T-cell (primary cell): Measurements from ENCODE around the gene JARID2. TPM values are rescaled to one million over a fixed set of nuclear protein-coding genes. Genes with fewer than 3 reads are reported as not detected.

Source experiments
- ATAC-seq, 4 experiments: fragments of 200-7000 bp in 3 of 4; fragments of 150-1000 bp in 1 of 4; cut with Tn5 transposase; replicated peaks in 1 of 4; 1 replicate in 3 of 4; 2 replicates in 1 of 4; pipeline ENCODE4 v1.10.0; 2021; ENCODE audit warnings: moderate library complexity in 3 of 4, mild to moderate bottlenecking in 2 of 4, moderate number of reproducible peaks in 1 of 4
- CTCF ChIA-PET, 2 donors: fragments of 300-600 bp; sonication (Branson Sonifier 250); formaldehyde crosslinking; loops; one replicate each; lab custom pipeline; 2022; ENCODE audit warnings: antibody characterized with exemption in 2 of 2; lab: Charles Lee
- POLR2A ChIA-PET, 2 donors: fragments of 300-600 bp; sonication (Branson Sonifier 250); formaldehyde crosslinking; loops; one replicate each; lab custom pipeline; 2022; ENCODE audit warnings: antibody characterized with exemption in 2 of 2; lab: Charles Lee
- DNase-seq, 35 experiments: peaks; one replicate each; pipeline versions ENCODE4 v3.0.0 to v3.0.0-alpha.2; 2013 to 2023
- H3K27ac ChIP-seq: one replicate; pipeline ENCODE4 v1.5.1; 2013; ENCODE audit warnings: low read length
- H3K27me3 ChIP-seq, 2 experiments: replicated peaks in 1 of 2; 1 replicate in 1 of 2; 2 replicates in 1 of 2; pipeline versions ENCODE4 v1.6.1 to v1.7.0; 2013; ENCODE audit warnings: low read length in 1 of 2, mixed read lengths in 1 of 2; ENCODE audit not compliant: control insufficient read depth in 2 of 2, insufficient read depth in 2 of 2; ENCODE audit errors: extremely low read depth in 1 of 2
- H3K36me3 ChIP-seq, 2 donors: 1 replicate in 1 of 2; 2 replicates in 1 of 2; pipeline versions ENCODE4 v1.6.1 to v1.7.0; 2013; ENCODE audit warnings: low read length in 1 of 2; ENCODE audit not compliant: control insufficient read depth in 2 of 2, insufficient read depth in 1 of 2; ENCODE audit errors: extremely low read depth in 1 of 2
- H3K4me1 ChIP-seq, 2 experiments: 1 replicate in 1 of 2; 2 replicates in 1 of 2; pipeline versions ENCODE4 v1.6.1 to v1.7.0; 2013; ENCODE audit warnings: low read length in 2 of 2, mixed read lengths in 1 of 2; ENCODE audit not compliant: insufficient read depth in 2 of 2, control insufficient read depth in 1 of 2; ENCODE audit errors: extremely low read depth in 1 of 2
- H3K4me3 ChIP-seq, 2 donors: 1 replicate in 1 of 2; 2 replicates in 1 of 2; pipeline versions ENCODE4 v1.5.1 to v1.7.0; 2013; ENCODE audit warnings: mild to moderate bottlenecking in 2 of 2, low read length in 1 of 2, moderate library complexity in 1 of 2; ENCODE audit not compliant: control insufficient read depth in 1 of 2; ENCODE audit errors: extremely low read depth in 1 of 2
- H3K9me3 ChIP-seq: 2 replicates; pipeline ENCODE4 v1.7.0; 2013
- H3K27ac Mint-ChIP-seq, 2 donors: one replicate each; pipeline ENCODE4 v1.8.0; 2020 to 2021; ENCODE audit warnings: mild to moderate bottlenecking in 2 of 2, mixed read lengths in 2 of 2
- H3K27me3 Mint-ChIP-seq, 2 donors: one replicate each; pipeline ENCODE4 v1.8.0; 2021 to 2022; ENCODE audit warnings: mixed read lengths in 2 of 2
- H3K36me3 Mint-ChIP-seq: one replicate; pipeline ENCODE4 v1.8.0; 2021; ENCODE audit warnings: mixed read lengths
- H3K4me1 Mint-ChIP-seq, 3 donors: one replicate each; pipeline ENCODE4 v1.8.0; 2020 to 2022; ENCODE audit warnings: mixed read lengths in 3 of 3, mild to moderate bottlenecking in 1 of 3
- H3K4me3 Mint-ChIP-seq, 3 donors: one replicate each; pipeline ENCODE4 v1.8.0; 2020 to 2022; ENCODE audit warnings: mild to moderate bottlenecking in 3 of 3, mixed read lengths in 3 of 3, moderate library complexity in 3 of 3
- H3K9me3 Mint-ChIP-seq, 3 donors: one replicate each; pipeline ENCODE4 v1.8.0; 2020 to 2022; ENCODE audit warnings: mixed read lengths in 3 of 3
- WGBS: methylation state at CpG from one replicate; pipeline ENCODE4 v1.1.5; 2013; ENCODE audit warnings: missing lambda C conversion rate; ENCODE audit not compliant: insufficient coverage; 5-methylcytosine and 5-hydroxymethylcytosine counted together
- total RNA-seq, 35 experiments: library from RNA in 6 of 35; stranded (reverse) in 6 of 35; fragments of 120-200 nt in 1 of 35; gene quantifications; one replicate each; pipeline versions ENCODE4 v1.2.1 to v1.2.4 and lab custom pipeline; 2013 to 2026

The JARID2 gene
- total RNA-seq, 5 donors from 2014 or later (not counting 1 experiment from before 2014, with no cell fraction given): 19.8 to 27.9 (median 21.6) TPM

- H3K4me1 ChIP-seq: no peaks in the 10 kb centered on the region
- H3K4me1 Mint-ChIP-seq: peaks cover 15 to 29% (median 20%) of the 10 kb centered on the region in 3 donors
- H3K36me3 ChIP-seq: no peaks in the 10 kb centered on the region
- H3K27ac Mint-ChIP-seq: no peak overlapping the region
- no peaks in the 10 kb centered on the region for H3K9me3 Mint-ChIP-seq
- ChIA-PET POLR2A (no interaction called here), CTCF (no interaction called here)
- H3K4me3 Mint-ChIP-seq: no peak overlapping the region
- H3K4me3 ChIP-seq: no peak overlapping the region
- ATAC-seq (no peak), DNase-seq (no peak)
- H3K27me3 ChIP-seq: no peaks in the 10 kb centered on the region
- no peaks in the 10 kb centered on the region for H3K9me3 ChIP-seq
- no peak overlapping the region for H3K27ac ChIP-seq
- peaks cover 10% of the 10 kb centered on the region for H3K36me3 Mint-ChIP-seq
- H3K27me3 Mint-ChIP-seq: no peaks in the 10 kb centered on the region
Observed at GRCh38 chr6:15557174-15557573, 311.3 kb downstream of the JARID2 start.

GRCh38 chr6:15560713-15561112, 314.8 kb downstream of the JARID2 start:
- H3K9me3 ChIP-seq: no peaks in the 10 kb centered on the region
- no peak for ATAC-seq
- H3K36me3 Mint-ChIP-seq: peaks cover 21% of the 10 kb centered on the region
- no peak overlapping the region for H3K4me3 ChIP-seq
- no peaks in the 10 kb centered on the region for H3K27me3 ChIP-seq
- no peak overlapping the region for H3K4me3 Mint-ChIP-seq
- ChIA-PET CTCF (no interaction called here), POLR2A (no interaction called here)
- no peaks in the 10 kb centered on the region for H3K9me3 Mint-ChIP-seq
- H3K27ac ChIP-seq: no peak overlapping the region
- no peaks in the 10 kb centered on the region for H3K4me1 ChIP-seq
- no CpG with 5 or more reads among the region's 1 CpG for WGBS
- no peak overlapping the region for H3K27ac Mint-ChIP-seq
- no peaks in the 10 kb centered on the region for H3K27me3 Mint-ChIP-seq
- DNase-seq: no peak
- no peaks in the 10 kb centered on the region for H3K36me3 ChIP-seq
- peaks cover 11 to 12% (median 12%) of the 10 kb centered on the region in 3 donors for H3K4me1 Mint-ChIP-seq

GRCh38 chr6:15561447-15562199, 315.8 kb downstream of the JARID2 start:
- no peak overlapping the region for H3K27ac Mint-ChIP-seq
- POLR2A ChIA-PET: interaction anchor here in 1 of 2 donors (0.7 kb wide), 1 partner anchor 60 kb away, joined by 3 read pairs; no protein-coding TSS in a partner anchor

GRCh38 chr6:15562977-15563376, 317.1 kb downstream of the JARID2 start:
- Mint-ChIP-seq H3K27ac (no peak overlapping the region), H3K9me3 (no peaks in the 10 kb centered on the region), H3K4me1 (peaks cover 6% of the 10 kb centered on the region in 3 donors), H3K36me3 (peaks cover 21% of the 10 kb centered on the region), H3K27me3 (no peaks in the 10 kb centered on the region), H3K4me3 (no peak overlapping the region)
- no peak for DNase-seq
- Histone ChIP-seq H3K4me3 (no peak overlapping the region), H3K36me3 (no peaks in the 10 kb centered on the region), H3K27ac (no peak overlapping the region), H3K4me1 (no peaks in the 10 kb centered on the region), H3K9me3 (no peaks in the 10 kb centered on the region), H3K27me3 (no peaks in the 10 kb centered on the region)
- CTCF ChIA-PET: no interaction called here
- POLR2A ChIA-PET: interaction anchor here in 1 of 2 donors (0.5 kb wide), 1 partner anchor 566 kb away, joined by 8 read pairs; the partner anchor contains the start of gene MYLIP
- WGBS: 100% methylated on average over 1 of the region's 1 CpG
- no peak for ATAC-seq

More at GRCh38 chr6:15561447-15562199, 315.8 kb downstream of the JARID2 start:
- Mint-ChIP-seq H3K36me3 (peaks cover 20% of the 10 kb centered on the region), H3K9me3 (no peaks in the 10 kb centered on the region), H3K27me3 (no peaks in the 10 kb centered on the region), H3K4me3 (no peak overlapping the region), H3K4me1 (peaks cover 10 to 11% (median 11%) of the 10 kb centered on the region in 3 donors)
- no peak for DNase-seq
- Histone ChIP-seq H3K27ac (no peak overlapping the region), H3K4me3 (no peak overlapping the region), H3K4me1 (no peaks in the 10 kb centered on the region), H3K9me3 (no peaks in the 10 kb centered on the region), H3K27me3 (no peaks in the 10 kb centered on the region), H3K36me3 (no peaks in the 10 kb centered on the region)
- ATAC-seq: no peak
- WGBS: no CpG with 5 or more reads among the region's 3 CpGs
- CTCF ChIA-PET: no interaction called here

GRCh38 chr6:15569035-15569995, 323.4 kb downstream of the JARID2 start:
- H3K9me3 Mint-ChIP-seq: no peaks in the 10 kb centered on the region
- CTCF ChIA-PET: no interaction called here
- H3K36me3 Mint-ChIP-seq: peaks cover 24% of the 10 kb centered on the region
- POLR2A ChIA-PET: no interaction called here
- H3K9me3 ChIP-seq: no peaks in the 10 kb centered on the region
- H3K36me3 ChIP-seq: no peaks in the 10 kb centered on the region
- H3K27me3 Mint-ChIP-seq: no peaks in the 10 kb centered on the region
- no peak overlapping the region for H3K4me3 Mint-ChIP-seq
- ATAC-seq: no peak
- no peak for DNase-seq
- H3K27me3 ChIP-seq: no peaks in the 10 kb centered on the region
- no peak overlapping the region for H3K4me3 ChIP-seq
- H3K27ac ChIP-seq: no peak overlapping the region
- H3K4me1 Mint-ChIP-seq: peaks cover 5 to 12% (median 7%) of the 10 kb centered on the region in 3 donors
- H3K4me1 ChIP-seq: no peaks in the 10 kb centered on the region
- H3K27ac Mint-ChIP-seq: no peak overlapping the region
- 88% methylated on average over 10 of the region's 17 CpGs for WGBS

GRCh38 chr6:15570171-15570570, 324.3 kb downstream of the JARID2 start:
- CTCF ChIA-PET: no interaction called here
- Mint-ChIP-seq H3K4me3 (no peak overlapping the region), H3K27ac (no peak overlapping the region), H3K9me3 (no peaks in the 10 kb centered on the region), H3K4me1 (peaks cover 7 to 12% (median 7%) of the 10 kb centered on the region in 3 donors), H3K36me3 (peaks cover 26% of the 10 kb centered on the region), H3K27me3 (no peaks in the 10 kb centered on the region)
- WGBS: 100% methylated on average over 2 of the region's 2 CpGs
- H3K27me3 ChIP-seq: no peaks in the 10 kb centered on the region
- no peak overlapping the region for H3K4me3 ChIP-seq
- H3K36me3 ChIP-seq: no peaks in the 10 kb centered on the region
- ATAC-seq (no peak), DNase-seq (no peak)
- POLR2A ChIA-PET: no interaction called here
- no peak overlapping the region for H3K27ac ChIP-seq
- no peaks in the 10 kb centered on the region for H3K4me1 ChIP-seq
- no peaks in the 10 kb centered on the region for H3K9me3 ChIP-seq
